Smooth muscle cell of trachea (primary cell): ENCODE data around the gene ZBTB8B. TPM values are rescaled to one million over a fixed set of nuclear protein-coding genes. Genes with fewer than 3 reads are reported as not detected.

Experiments
- total RNA-seq: library from RNA; depleted of rRNA; stranded (reverse); fragments of >200 nt; gene quantifications from 2 replicates; pipeline ENCODE4 v1.2.1, GENCODE V29; 2014

ZBTB8B gene
- total RNA-seq, result not detected in 2 replicates

DNA sequence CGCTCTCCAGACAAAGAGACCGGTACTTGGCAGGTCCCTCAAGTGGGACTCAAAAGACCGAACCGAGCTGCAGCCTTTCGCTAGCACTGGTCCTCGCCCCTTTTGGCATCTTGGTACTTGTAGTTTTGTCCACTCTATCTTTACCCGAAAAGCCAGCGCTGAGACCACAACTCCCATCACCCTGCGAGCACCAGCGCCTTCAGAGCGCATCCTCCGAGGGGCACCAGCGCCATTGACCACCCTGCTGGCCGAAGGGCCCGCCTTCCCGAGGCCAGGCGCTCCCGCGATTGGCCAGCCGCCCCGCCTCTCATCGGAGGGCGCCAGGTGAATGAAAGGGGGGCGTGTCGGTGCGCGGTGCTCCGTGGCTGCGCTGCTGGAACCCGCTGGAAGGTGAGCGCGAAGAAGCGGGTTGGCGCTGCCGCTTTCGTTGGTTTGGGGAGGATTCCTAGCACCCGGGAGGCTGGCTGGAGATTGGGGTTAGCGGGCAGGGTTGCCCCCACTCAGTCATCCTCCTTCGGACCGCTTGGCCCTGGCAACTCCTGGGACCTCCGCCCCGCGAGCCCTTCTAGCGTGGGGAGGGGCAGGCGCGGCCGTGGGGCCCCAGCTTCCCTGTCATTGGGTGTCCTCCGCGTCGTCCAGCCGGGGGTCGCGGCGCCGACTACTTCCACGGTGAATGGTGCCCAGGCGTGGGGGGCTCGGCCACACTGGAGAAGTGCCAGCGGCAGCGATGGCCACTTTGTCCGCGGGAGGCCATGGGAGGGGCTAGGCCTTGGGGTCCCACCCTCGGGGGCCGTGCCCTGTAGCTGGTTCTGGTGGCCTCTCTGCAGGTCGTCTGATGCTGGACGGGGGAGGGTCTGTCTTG lies at the start of gene ZBTB8B:
ZBTB8B (plus strand) TSS at position 357 of the 862 bp plus-strand sequence. CDS start 5,553 bp downstream, outside the sequence.

Other genes starting within 250 kb of the ZBTB8B start
- gene TMEM234, start 242.7 kb upstream of the ZBTB8B start, total RNA-seq, result 20.5 and 22.3 TPM in 2 replicates
- 426 and 471 TPM in 2 replicates for gene EIF3I, start 242.7 kb upstream of the ZBTB8B start, total RNA-seq
- gene FAM167B, start 217.8 kb upstream of the ZBTB8B start, total RNA-seq, result 0.29 and 0.66 TPM in 2 replicates
- not detected in 2 replicates for gene LCK, start 213.8 kb upstream of the ZBTB8B start, total RNA-seq
- gene HDAC1, start 173.0 kb upstream of the ZBTB8B start, total RNA-seq, result 89.2 and 99.5 TPM in 2 replicates
- gene MARCKSL1, start 128.8 kb upstream of the ZBTB8B start, total RNA-seq, result 7.3 and 20.5 TPM in 2 replicates
- gene FAM229A, start 102.6 kb upstream of the ZBTB8B start, total RNA-seq, result 1.6 and 2.3 TPM in 2 replicates
- gene TSSK3, start 102.5 kb upstream of the ZBTB8B start, total RNA-seq, result 1.0 and 1.3 TPM in 2 replicates
- gene BSDC1, start 70.6 kb upstream of the ZBTB8B start, total RNA-seq, result 60.7 and 70.0 TPM in 2 replicates
- gene ZBTB8A, start 74.4 kb downstream of the ZBTB8B start, total RNA-seq, result 7.1 and 9.2 TPM in 2 replicates
- gene ZBTB8OS, start 185.5 kb downstream of the ZBTB8B start, total RNA-seq, result 29.9 and 40.6 TPM in 2 replicates
- 99.9 and 130 TPM in 2 replicates for gene RBBP4, start 186.1 kb downstream of the ZBTB8B start, total RNA-seq
- gene SYNC, start 237.7 kb downstream of the ZBTB8B start, total RNA-seq, result 67.1 and 136 TPM in 2 replicates